OCI-LY7 (cell line): ENCODE data around the gene KLK1. TPM values are rescaled to one million over a fixed set of nuclear protein-coding genes. Genes with fewer than 3 reads are reported as not detected.
A peak's percentile ranks its signal among the peaks of the same experiment; 100 is the strongest.

Source experiments
- BruUV-seq: library from RNA; stranded (reverse); fragments of 400-500 nt; replicated peaks from 2 replicates; lab custom pipeline; 2021; lab: Mats Ljungman, UMichigan
- CTCF ChIA-PET: fragments of 300-600 bp; sonication (Branson Sonifier 250); formaldehyde crosslinking; loops from one replicate; lab custom pipeline; 2022; ENCODE audit warnings: antibody characterized with exemption; ENCODE audit not compliant: unreplicated experiment; lab: Charles Lee
- POLR2A ChIA-PET: fragments of 300-600 bp; sonication (Branson Sonifier 250); formaldehyde crosslinking; loops from one replicate; lab custom pipeline; 2022; ENCODE audit warnings: antibody characterized with exemption; lab: Charles Lee
- DNase-seq: peaks from one replicate; pipeline ENCODE4 v3.0.0-alpha.2; 2015; ENCODE audit warnings: low spot score
- H2AFZ ChIP-seq: fragments of 200-600 bp; sonication (generic), shearing (Covaris generic); 2 replicates; pipeline ENCODE4 v1.6.1; 2014; ENCODE audit warnings: mild to moderate bottlenecking, antibody characterized with exemption, low read length, moderate library complexity
- H3K27ac ChIP-seq: fragments of 200-600 bp; sonication (generic); 2 replicates; pipeline ENCODE4 v1.5.1; 2014; ENCODE audit warnings: mixed run types, low read depth, mild to moderate bottlenecking, moderate library complexity, low read length, inconsistent platforms; ENCODE audit not compliant: poor library complexity, severe bottlenecking
- H3K36me3 ChIP-seq: fragments of 200-600 bp; sonication (generic); 2 replicates; pipeline ENCODE4 v1.6.1; 2014; ENCODE audit warnings: mild to moderate bottlenecking, antibody characterized with exemption, low read length, moderate library complexity, mixed read lengths; ENCODE audit not compliant: insufficient read depth
- H3K4me1 ChIP-seq: fragments of 200-600 bp; sonication (generic); 2 replicates; pipeline ENCODE4 v1.5.1; 2014; ENCODE audit warnings: mild to moderate bottlenecking, low read length; ENCODE audit not compliant: insufficient read depth, poor library complexity, severe bottlenecking
- H3K4me2 ChIP-seq: fragments of 200-600 bp; sonication (generic); 2 replicates; pipeline ENCODE4 v1.6.1; 2014; ENCODE audit warnings: mild to moderate bottlenecking, low read length
- H3K4me3 ChIP-seq: fragments of 200-600 bp; sonication (generic); 2 replicates; pipeline ENCODE4 v1.5.1; 2014; ENCODE audit warnings: mild to moderate bottlenecking, low read depth, low read length; ENCODE audit not compliant: poor library complexity, severe bottlenecking
- H3K79me2 ChIP-seq: fragments of 200-600 bp; sonication (generic); 2 replicates; pipeline ENCODE4 v1.6.1; 2016; ENCODE audit warnings: low read depth, mild to moderate bottlenecking, low read length, moderate library complexity, mixed read lengths; ENCODE audit not compliant: insufficient read depth
- H3K9me2 ChIP-seq: fragments of 200-600 bp; sonication (generic); 2 replicates; pipeline ENCODE4 v1.6.1; 2016; ENCODE audit warnings: mild to moderate bottlenecking, low read length, mixed read lengths; ENCODE audit not compliant: insufficient read depth
- H3K9me3 ChIP-seq: fragments of 200-600 bp; sonication (generic); 2 replicates; pipeline ENCODE4 v1.6.1; 2014; ENCODE audit warnings: mild to moderate bottlenecking, mixed run types, low read length, mixed read lengths
- H4K20me1 ChIP-seq: fragments of 200-600 bp; sonication (generic); 2 replicates; pipeline ENCODE4 v1.6.1; 2014; ENCODE audit warnings: mild to moderate bottlenecking, antibody characterized with exemption, low read length, moderate library complexity, mixed read lengths; ENCODE audit not compliant: insufficient read depth
- EZH2phosphoT487 ChIP-seq: fragments of 200-600 bp; sonication (generic); IDR thresholded peaks from 2 replicates; pipeline ENCODE4 v1.6.1; 2018; ENCODE audit warnings: low read depth, borderline replicate concordance, mild to moderate bottlenecking, mixed run types, antibody characterized with exemption, low read length, moderate library complexity, mixed read lengths
- intact Hi-C: fragments of 100-400 bp; cut with micrococcal nuclease; formaldehyde crosslinking; loops from one replicate; pipeline ENCODE4 v1.10.0; 2022; ENCODE audit not compliant: unreplicated experiment
- total RNA-seq, 2 experiments: library from RNA; depleted of rRNA in 1 of 2; stranded (reverse); fragments of >200 nt in 1 of 2; shearing (Covaris generic) in 1 of 2; gene quantifications; 2 replicates each; pipeline ENCODE4 v1.2.3, GENCODE V29; 2014 to 2022
- TF ChIP-seq, protein P1 (sequence below): fragments of 200-600 bp; sonication (generic); conservative IDR thresholded peaks from 2 replicates; pipeline ENCODE4 v1.5.1; 2014; ENCODE audit warnings: mild to moderate bottlenecking, antibody characterized with exemption, low read length, moderate library complexity, mixed read lengths

Gene KLK1
- total RNA-seq, 2 experiments from 2014 or later = 5.1 TPM; not detected in 1

DNA sequence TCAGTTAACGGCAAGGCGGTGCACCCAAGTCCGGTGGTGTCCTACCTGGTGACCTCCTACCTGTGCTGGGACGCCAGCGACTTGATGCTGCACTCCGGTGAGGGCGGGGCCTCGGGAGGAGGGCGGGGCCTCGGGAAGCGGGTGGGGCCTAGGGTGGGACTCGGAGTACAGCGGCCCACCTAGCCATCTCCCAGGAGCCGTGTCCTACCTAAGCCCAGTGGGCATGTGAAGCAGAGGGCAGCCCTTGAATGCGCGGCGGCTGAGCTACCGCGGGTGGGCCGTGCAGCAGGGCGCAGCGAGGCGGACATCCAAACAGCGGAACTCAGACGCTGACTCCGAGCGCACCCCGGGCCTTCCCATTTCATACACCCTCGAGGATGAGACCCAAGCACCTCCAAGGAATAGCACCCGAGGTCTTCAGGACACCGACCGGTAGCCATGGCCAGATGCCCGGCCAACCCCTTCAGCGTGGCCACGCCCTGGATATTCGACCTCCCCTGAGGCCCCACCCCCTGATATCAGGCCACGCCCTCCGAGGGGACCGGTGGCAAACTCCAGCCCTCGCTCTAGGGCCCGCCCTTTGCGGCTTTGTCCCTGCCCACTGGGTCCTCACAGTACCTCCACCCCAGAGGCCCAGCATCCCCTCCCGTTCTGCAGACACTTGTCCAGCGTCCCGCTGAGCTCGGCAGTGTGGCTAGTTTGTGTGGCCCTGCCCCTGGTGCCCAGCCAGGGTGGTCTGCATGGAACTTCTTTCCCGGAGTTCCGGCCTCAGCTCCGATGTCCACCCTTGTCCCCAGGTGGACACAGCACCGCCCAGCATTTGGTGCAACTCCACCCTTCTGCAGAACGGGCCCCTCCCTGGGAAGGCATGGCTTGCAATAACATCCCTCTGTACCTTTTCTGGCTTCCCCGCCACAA is 5.4 kb downstream of the KLK1 start:
- intact Hi-C loops = loop anchor here (2.0 kb wide), 1 partner anchor 13 kb away; no protein-coding TSS in a partner anchor
- H3K36me3 ChIP-seq = no peaks in the 10 kb centered on the region
- no peaks in the 10 kb centered on the region for H3K79me2 ChIP-seq
- H3K27ac ChIP-seq = no peak overlapping the region
- H2AFZ ChIP-seq = peak overlapping the region; percentile 95
- TF ChIP-seq, protein P1, sequence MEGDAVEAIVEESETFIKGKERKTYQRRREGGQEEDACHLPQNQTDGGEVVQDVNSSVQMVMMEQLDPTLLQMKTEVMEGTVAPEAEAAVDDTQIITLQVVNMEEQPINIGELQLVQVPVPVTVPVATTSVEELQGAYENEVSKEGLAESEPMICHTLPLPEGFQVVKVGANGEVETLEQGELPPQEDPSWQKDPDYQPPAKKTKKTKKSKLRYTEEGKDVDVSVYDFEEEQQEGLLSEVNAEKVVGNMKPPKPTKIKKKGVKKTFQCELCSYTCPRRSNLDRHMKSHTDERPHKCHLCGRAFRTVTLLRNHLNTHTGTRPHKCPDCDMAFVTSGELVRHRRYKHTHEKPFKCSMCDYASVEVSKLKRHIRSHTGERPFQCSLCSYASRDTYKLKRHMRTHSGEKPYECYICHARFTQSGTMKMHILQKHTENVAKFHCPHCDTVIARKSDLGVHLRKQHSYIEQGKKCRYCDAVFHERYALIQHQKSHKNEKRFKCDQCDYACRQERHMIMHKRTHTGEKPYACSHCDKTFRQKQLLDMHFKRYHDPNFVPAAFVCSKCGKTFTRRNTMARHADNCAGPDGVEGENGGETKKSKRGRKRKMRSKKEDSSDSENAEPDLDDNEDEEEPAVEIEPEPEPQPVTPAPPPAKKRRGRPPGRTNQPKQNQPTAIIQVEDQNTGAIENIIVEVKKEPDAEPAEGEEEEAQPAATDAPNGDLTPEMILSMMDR = no peak
- TF ChIP-seq EZH2phosphoT487 = no peak
- H3K9me3 ChIP-seq = no peaks in the 10 kb centered on the region
- H3K4me1 ChIP-seq = peaks cover 30% of the 10 kb centered on the region
- ChIA-PET CTCF (no interaction called here), POLR2A (no interaction called here)
- H3K9me2 ChIP-seq = no peaks in the 10 kb centered on the region
- no TSS peak for BruUV-seq
- H3K4me3 ChIP-seq = peak overlapping the region; percentile 71
- H3K4me2 ChIP-seq = peak overlapping the region; percentile 83
- no peaks in the 10 kb centered on the region for H4K20me1 ChIP-seq
- DNase-seq = peak; percentile 71

DNA sequence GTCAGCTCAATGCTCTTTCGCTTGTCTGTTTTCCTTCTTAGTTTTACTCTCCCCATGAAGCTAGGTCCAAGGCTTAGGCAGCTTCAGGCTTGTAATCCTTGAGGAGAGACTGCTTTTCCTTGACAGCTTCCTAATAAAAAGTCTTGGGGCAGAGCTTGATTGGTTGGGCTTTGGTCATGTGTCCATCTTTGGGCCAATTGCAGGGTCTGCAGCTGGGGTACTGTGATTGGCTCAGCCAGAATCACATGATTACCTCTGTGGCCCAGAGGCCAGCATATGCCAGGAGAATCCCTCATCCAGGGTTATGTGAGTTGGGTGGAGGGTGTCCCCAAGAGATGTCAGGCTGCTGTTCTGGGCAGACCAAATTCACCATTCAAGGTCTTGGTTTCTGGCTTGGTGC is 8.1 kb downstream of the KLK1 start:
- no peak overlapping the region for H3K4me2 ChIP-seq
- no peak for TF ChIP-seq EZH2phosphoT487
- TF ChIP-seq, protein P1 = no peak
- POLR2A ChIA-PET = interaction anchor here (0.6 kb wide), 1 partner anchor 14 kb away, joined by 3 read pairs; no protein-coding TSS in a partner anchor
- H3K79me2 ChIP-seq = no peaks in the 10 kb centered on the region
- H3K36me3 ChIP-seq = no peaks in the 10 kb centered on the region
- CTCF ChIA-PET = no interaction called here
- intact Hi-C loops = no loop called here
- peaks cover 22% of the 10 kb centered on the region for H3K4me1 ChIP-seq
- 0 out of 2 replicates have a peak overlapping the region, but pooled peaks have one; percentile 2 for H2AFZ ChIP-seq
- no peak for DNase-seq
- H4K20me1 ChIP-seq = no peaks in the 10 kb centered on the region
- H3K27ac ChIP-seq = no peak overlapping the region
- no TSS peak for BruUV-seq
- no peaks in the 10 kb centered on the region for H3K9me3 ChIP-seq
- H3K9me2 ChIP-seq = no peaks in the 10 kb centered on the region
- no peak overlapping the region for H3K4me3 ChIP-seq

DNA sequence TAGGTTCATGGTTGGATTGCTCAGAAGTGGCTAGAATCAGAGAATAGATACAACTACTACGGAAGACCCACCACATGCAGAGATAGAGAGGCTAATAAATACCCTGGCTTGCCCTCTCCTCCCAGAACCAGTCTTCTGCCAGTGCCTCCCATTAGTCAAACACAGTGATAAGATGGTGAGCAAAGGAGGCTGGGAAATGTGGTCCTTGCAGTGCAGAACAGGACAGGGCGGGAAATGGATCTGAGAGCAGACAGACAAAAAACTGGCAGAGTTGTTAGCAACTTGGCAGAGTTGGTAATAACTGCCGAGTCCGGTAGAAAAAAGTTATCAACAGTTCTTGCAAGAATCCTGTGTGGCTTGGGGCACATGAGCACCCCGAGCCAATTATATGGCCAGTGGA is 8.7 kb downstream of the KLK1 start:
- DNase-seq = no peak
- Histone ChIP-seq H3K79me2 (no peaks in the 10 kb centered on the region), H3K36me3 (no peaks in the 10 kb centered on the region), H3K4me2 (no peak overlapping the region), H3K4me1 (peaks cover 16% of the 10 kb centered on the region), H2AFZ (0 out of 2 replicates have a peak overlapping the region, but pooled peaks have one; percentile 2), H3K4me3 (no peak overlapping the region), H3K27ac (no peak overlapping the region), H3K9me2 (no peaks in the 10 kb centered on the region), H3K9me3 (no peaks in the 10 kb centered on the region), H4K20me1 (no peaks in the 10 kb centered on the region)
- TF ChIP-seq, protein P1 = no peak
- no peak for TF ChIP-seq EZH2phosphoT487
- ChIA-PET POLR2A (no interaction called here), CTCF (no interaction called here)
- intact Hi-C loops = no loop called here
- BruUV-seq = no TSS peak
